PFSK-1 (cell line): Measurements from ENCODE around the gene H1-8. TPM values are rescaled to one million over a fixed set of nuclear protein-coding genes. Genes with fewer than 3 reads are reported as not detected.

Source experiments
- FOXP2 ChIP-seq: optimal IDR thresholded peaks from 2 replicates; pipeline ENCODE3; 2011; ENCODE audit warnings: borderline replicate concordance, control low read depth, inconsistent platforms; ENCODE audit not compliant: insufficient read depth; ENCODE audit errors: extremely low read length, extremely low read depth
- POLR2AphosphoS5 ChIP-seq: IDR thresholded peaks from 2 replicates; pipeline ENCODE4 v1.6.1; 2012; ENCODE audit warnings: low read depth, mild to moderate bottlenecking, control low read depth, low read length, moderate library complexity
- REST ChIP-seq, 2 experiments: IDR thresholded peaks; 2 replicates each; pipeline versions ENCODE4 v1.6.1 to v1.8.0; 2011 to 2012; ENCODE audit warnings: low read depth in 2 of 2, low read length in 2 of 2, control low read depth in 1 of 2, inconsistent platforms in 1 of 2, mild to moderate bottlenecking in 1 of 2, moderate library complexity in 1 of 2; ENCODE audit not compliant: insufficient read depth in 1 of 2
- SIN3A ChIP-seq: IDR thresholded peaks from 2 replicates; pipeline ENCODE4 v1.6.1; 2012; ENCODE audit warnings: mild to moderate bottlenecking, low read length, moderate library complexity, borderline replicate concordance; ENCODE audit not compliant: insufficient read depth
- TAF1 ChIP-seq: IDR thresholded peaks from 2 replicates; pipeline ENCODE4 v1.6.1; 2012; ENCODE audit warnings: low read length, control low read depth, borderline replicate concordance; ENCODE audit not compliant: insufficient read depth
- polyA plus RNA-seq: library from polyadenylated mRNA; unstranded; fragments of >200 nt; gene quantifications from one replicate; pipeline ENCODE4 v1.2.1, GENCODE V29; 2012; ENCODE audit warnings: low read depth, missing spikeins; ENCODE audit not compliant: insufficient read length

Gene H1-8
- not detected for polyA plus RNA-seq

- TF ChIP-seq TAF1 (no peak), REST (IDR thresholded peaks at IDR 0.05; ENCODE audit: insufficient read depth in 1 of 2, low read depth in 2 of 2, low read length in 2 of 2) (no peak), FOXP2 (no peak), SIN3A (no peak), POLR2AphosphoS5 (no peak)
Measured at GRCh38 chr3:129543156-129543790, at the start of gene H1-8. Gene H1-8 (plus strand): TSS chr3:129543175. CDS start chr3:129543219, 44 bp downstream.

- no peak for TF ChIP-seq REST (IDR thresholded peaks at IDR 0.05; ENCODE audit: insufficient read depth in 1 of 2, low read depth in 2 of 2, low read length in 2 of 2)
- TF ChIP-seq FOXP2: no peak
- TF ChIP-seq TAF1: no peak
- no peak for TF ChIP-seq SIN3A
- TF ChIP-seq POLR2AphosphoS5: no peak
Measured at GRCh38 chr3:129493206-129493605, 49.8 kb upstream of the H1-8 start.

GRCh38 chr3:129500334-129500658 lies 42.7 kb upstream of the H1-8 start:
- no peak for TF ChIP-seq REST (IDR thresholded peaks at IDR 0.05; ENCODE audit: insufficient read depth in 1 of 2, low read depth in 2 of 2, low read length in 2 of 2)
- TF ChIP-seq POLR2AphosphoS5: no peak
- TF ChIP-seq SIN3A: no peak
- no peak for TF ChIP-seq TAF1
- TF ChIP-seq FOXP2: no peak

GRCh38 chr3:129501630-129502029 lies 41.3 kb upstream of the H1-8 start:
- TF ChIP-seq FOXP2: no peak
- no peak for TF ChIP-seq REST (IDR thresholded peaks at IDR 0.05; ENCODE audit: insufficient read depth in 1 of 2, low read depth in 2 of 2, low read length in 2 of 2)
- no peak for TF ChIP-seq SIN3A
